ENCODE measurements around the gene TBCB. TPM values are rescaled to one million over a fixed set of nuclear protein-coding genes. Genes with fewer than 3 reads are reported as not detected.
A peak's percentile ranks its signal among the peaks of the same experiment; 100 is the strongest.

TBCB gene
- total RNA-seq, 1 donor from 2014 or later = 152 TPM

GRCh38 chr19:36144624-36145023 is 29.4 kb downstream of the TBCB start:
- H3K27me3 ChIP-seq (ENCODE audit: control insufficient read depth, insufficient read depth, low read length) = no peaks in the 10 kb centered on the region
- DNase-seq (ENCODE audit: low read depth) = no peak
- H3K4me3 ChIP-seq (ENCODE audit: low read depth, low read length) = no peak overlapping the region
- no peak for TF ChIP-seq CTCF (IDR thresholded peaks at IDR 0.05; ENCODE audit: insufficient read depth, low read length, severe bottlenecking)
- no peak for FAIRE-seq
- H3K36me3 ChIP-seq (ENCODE audit: control insufficient read depth, insufficient read depth, low read length) = peaks cover 46% of the 10 kb centered on the region

- TF ChIP-seq CTCF (IDR thresholded peaks at IDR 0.05; ENCODE audit: insufficient read depth, low read length, severe bottlenecking) = no peak
- FAIRE-seq (peak; percentile 93), DNase-seq (ENCODE audit: low read depth) (peak; percentile 78)
- H3K36me3 ChIP-seq (ENCODE audit: control insufficient read depth, insufficient read depth, low read length) = peaks cover 34% of the 10 kb centered on the region
- H3K4me3 ChIP-seq (ENCODE audit: low read depth, low read length) = no peak overlapping the region
- no peaks in the 10 kb centered on the region for H3K27me3 ChIP-seq (ENCODE audit: control insufficient read depth, insufficient read depth, low read length)
Observed at GRCh38 chr19:36149673-36150406, 34.6 kb downstream of the TBCB start.

GRCh38 chr19:36150586-36150985 is 35.3 kb downstream of the TBCB start:
- no peaks in the 10 kb centered on the region for H3K27me3 ChIP-seq (ENCODE audit: control insufficient read depth, insufficient read depth, low read length)
- DNase-seq (ENCODE audit: low read depth) (no peak), FAIRE-seq (no peak)
- no peak for TF ChIP-seq CTCF (IDR thresholded peaks at IDR 0.05; ENCODE audit: insufficient read depth, low read length, severe bottlenecking)
- no peak overlapping the region for H3K4me3 ChIP-seq (ENCODE audit: low read depth, low read length)
- H3K36me3 ChIP-seq (ENCODE audit: control insufficient read depth, insufficient read depth, low read length) = peaks cover 31% of the 10 kb centered on the region

- DNase-seq (ENCODE audit: low read depth) = no peak
- no peak overlapping the region for H3K4me3 ChIP-seq (ENCODE audit: low read depth, low read length)
Observed at GRCh38 chr19:36151144-36152018, 36.1 kb downstream of the TBCB start.

GRCh38 chr19:36152019-36152351 is 36.7 kb downstream of the TBCB start:
- peaks cover 19% of the 10 kb centered on the region for H3K36me3 ChIP-seq (ENCODE audit: control insufficient read depth, insufficient read depth, low read length)
- no peak for DNase-seq (ENCODE audit: low read depth)
- no peak for FAIRE-seq
- H3K4me3 ChIP-seq (ENCODE audit: low read depth, low read length) = no peak overlapping the region
- TF ChIP-seq CTCF (IDR thresholded peaks at IDR 0.05; ENCODE audit: insufficient read depth, low read length, severe bottlenecking) = no peak
- H3K27me3 ChIP-seq (ENCODE audit: control insufficient read depth, insufficient read depth, low read length) = no peaks in the 10 kb centered on the region

More at GRCh38 chr19:36151144-36152018, 36.1 kb downstream of the TBCB start:
- Histone ChIP-seq H3K27me3 (ENCODE audit: control insufficient read depth, insufficient read depth, low read length) (no peaks in the 10 kb centered on the region), H3K36me3 (ENCODE audit: control insufficient read depth, insufficient read depth, low read length) (peaks cover 23% of the 10 kb centered on the region)
- no peak for TF ChIP-seq CTCF (IDR thresholded peaks at IDR 0.05; ENCODE audit: insufficient read depth, low read length, severe bottlenecking)
- no peak for FAIRE-seq

Measured in bronchial epithelial cell (primary cell).